Activated CD4-positive, alpha-beta memory T cell treated with anti-CD3 and anti-CD28 coated beads, Interleukin-2, amount 10 ng/mL, durations not matched to agents 7 days and 5 days (primary cell): Measurements from ENCODE around the gene IL22RA1. TPM values are rescaled to one million over a fixed set of nuclear protein-coding genes. Genes with fewer than 3 reads are reported as not detected.

Experiments
- CTCF ChIA-PET: fragments of 350-600 bp; sonication (Branson Sonifier 250); formaldehyde crosslinking; loops from one replicate; lab custom pipeline; 2021; ENCODE audit warnings: antibody characterized with exemption, inconsistent platforms; lab: Charles Lee
- POLR2A ChIA-PET: fragments of 350-600 bp; sonication (Branson Sonifier 250); formaldehyde crosslinking; loops from one replicate; lab custom pipeline; 2021; ENCODE audit warnings: antibody characterized with exemption; lab: Charles Lee
- DNase-seq: peaks from one replicate; pipeline ENCODE4 v3.0.0-alpha.2; 2020
- H3K27ac Mint-ChIP-seq: one replicate; pipeline ENCODE4 v1.8.0; 2021; ENCODE audit warnings: mild to moderate bottlenecking, mixed read lengths
- H3K27me3 Mint-ChIP-seq: one replicate; pipeline ENCODE4 v1.8.0; 2021; ENCODE audit warnings: mixed read lengths
- H3K36me3 Mint-ChIP-seq: one replicate; pipeline ENCODE4 v1.8.0; 2021; ENCODE audit warnings: low read depth, mixed read lengths
- H3K4me1 Mint-ChIP-seq: one replicate; pipeline ENCODE4 v1.8.0; 2021; ENCODE audit warnings: mixed read lengths
- H3K4me3 Mint-ChIP-seq: one replicate; pipeline ENCODE4 v1.8.0; 2021; ENCODE audit warnings: mild to moderate bottlenecking, mixed read lengths
- H3K9me3 Mint-ChIP-seq: one replicate; pipeline ENCODE4 v1.8.0; 2021; ENCODE audit warnings: mixed read lengths
- total RNA-seq, 2 experiments: library from RNA; stranded (reverse); gene quantifications; one replicate each; pipeline ENCODE4 v1.2.3, GENCODE V29; 2021

Gene IL22RA1
- total RNA-seq, 2 experiments from 2014 or later = not detected

DNA sequence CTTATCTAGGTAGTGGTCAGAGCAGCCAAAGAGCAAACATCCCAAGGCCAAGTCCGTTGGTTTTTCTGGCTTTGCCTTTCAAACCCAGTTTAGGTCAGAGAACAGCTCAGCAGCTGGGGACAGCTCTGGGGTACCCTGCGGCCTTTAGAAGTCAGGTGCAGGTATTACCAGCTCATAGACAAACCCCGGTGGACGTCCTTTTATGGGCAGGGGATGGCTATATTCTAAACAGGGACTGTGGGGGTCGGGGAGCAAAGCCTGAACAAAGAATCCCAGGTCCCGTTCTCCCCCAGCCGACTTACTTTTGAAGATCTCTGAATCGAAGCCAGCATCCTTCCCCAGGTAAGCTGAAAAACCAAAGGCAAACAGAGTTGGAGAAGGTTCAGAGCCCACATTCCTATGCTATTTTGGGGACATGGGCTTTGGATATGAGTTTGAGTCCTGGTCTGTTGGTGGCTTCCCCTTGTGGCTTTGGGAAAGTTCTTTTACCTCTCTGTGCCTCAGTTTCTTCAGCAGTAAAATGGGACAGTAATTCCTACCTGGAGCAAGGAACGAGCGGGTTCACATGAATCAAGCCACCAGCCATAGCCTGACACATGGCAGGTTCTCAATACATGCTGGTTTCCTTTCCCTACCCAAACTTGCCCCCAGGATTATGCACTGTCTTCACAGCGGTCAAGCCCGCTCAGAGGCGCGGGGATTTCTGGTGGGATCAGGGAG, 47.6 kb downstream of the IL22RA1 start:
- Mint-ChIP-seq H3K36me3 (no peaks in the 10 kb centered on the region), H3K9me3 (no peaks in the 10 kb centered on the region), H3K4me1 (no peaks in the 10 kb centered on the region), H3K27ac (no peak overlapping the region), H3K4me3 (no peak overlapping the region), H3K27me3 (no peaks in the 10 kb centered on the region)
- no peak for DNase-seq
- ChIA-PET POLR2A (no interaction called here), CTCF (no interaction called here)

DNA sequence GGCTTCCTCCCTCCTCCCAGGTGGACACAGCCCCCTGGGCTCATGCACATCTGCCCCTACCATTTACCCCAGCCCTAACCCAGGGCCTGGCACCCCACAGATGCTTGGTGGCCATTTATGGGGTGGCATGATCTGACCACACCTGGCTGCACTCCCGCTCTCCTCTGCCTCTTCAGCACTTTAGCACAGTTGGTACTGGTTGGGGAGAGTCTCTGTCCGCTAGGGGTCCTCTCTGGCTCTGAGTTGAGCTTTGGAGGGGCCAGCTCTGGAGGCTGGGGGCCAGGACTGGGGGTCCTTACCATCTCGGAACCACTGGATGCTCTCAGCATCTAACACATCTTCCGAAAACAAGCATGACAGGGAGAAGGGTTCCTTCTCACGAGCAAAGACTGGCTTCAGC, 48.4 kb downstream of the IL22RA1 start:
- no peak overlapping the region for H3K27ac Mint-ChIP-seq
- no peaks in the 10 kb centered on the region for H3K9me3 Mint-ChIP-seq
- DNase-seq = no peak
- H3K36me3 Mint-ChIP-seq = no peaks in the 10 kb centered on the region
- no peaks in the 10 kb centered on the region for H3K4me1 Mint-ChIP-seq
- CTCF ChIA-PET = no interaction called here
- no peak overlapping the region for H3K4me3 Mint-ChIP-seq
- no peaks in the 10 kb centered on the region for H3K27me3 Mint-ChIP-seq
- POLR2A ChIA-PET = no interaction called here

DNA sequence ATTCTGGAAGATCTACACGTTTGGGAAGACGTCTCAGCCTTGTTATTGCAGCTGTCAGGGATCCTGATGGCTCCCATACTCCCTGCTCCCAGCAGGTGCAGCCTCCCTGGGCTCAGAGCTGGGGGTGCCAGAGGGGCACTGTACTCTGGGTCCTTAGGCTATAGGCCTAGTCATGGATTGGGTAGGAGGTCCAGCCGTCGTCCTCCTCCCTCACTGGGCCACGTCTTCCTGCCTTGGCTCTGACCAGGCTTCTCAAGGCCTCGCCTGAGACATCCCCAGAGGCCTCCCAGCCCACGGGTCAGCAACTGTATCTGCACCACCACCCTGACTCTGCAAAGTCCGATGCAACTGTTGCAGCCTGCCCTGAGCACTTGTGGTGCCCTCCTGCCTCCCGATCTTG, 49.2 kb downstream of the IL22RA1 start:
- Mint-ChIP-seq H3K27ac (no peak overlapping the region), H3K9me3 (no peaks in the 10 kb centered on the region), H3K4me3 (no peak overlapping the region), H3K4me1 (no peaks in the 10 kb centered on the region), H3K27me3 (no peaks in the 10 kb centered on the region), H3K36me3 (no peaks in the 10 kb centered on the region)
- ChIA-PET POLR2A (no interaction called here), CTCF (no interaction called here)
- no peak for DNase-seq

DNA sequence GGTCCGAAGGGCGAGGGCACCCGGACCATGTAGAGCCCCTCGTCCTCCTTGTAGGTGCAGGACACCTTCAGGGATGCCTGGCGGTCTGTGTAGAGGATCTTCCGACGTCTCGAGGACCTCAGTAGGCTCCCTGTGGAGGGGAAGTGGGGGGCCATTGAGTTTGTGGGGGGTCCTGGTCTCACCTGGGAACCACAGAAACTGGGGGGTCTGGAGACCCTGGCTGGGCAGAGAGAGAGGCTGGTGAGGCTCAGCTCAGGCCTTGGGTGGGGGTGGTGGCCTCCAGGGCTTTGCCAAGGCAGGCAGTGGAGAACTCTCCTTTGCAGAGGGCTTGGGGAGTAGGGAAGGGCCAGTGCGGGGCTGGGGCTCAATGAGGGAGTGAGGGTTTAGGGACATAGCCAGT, 50.0 kb downstream of the IL22RA1 start:
- Mint-ChIP-seq H3K36me3 (no peaks in the 10 kb centered on the region), H3K4me1 (no peaks in the 10 kb centered on the region), H3K4me3 (no peak overlapping the region), H3K27ac (no peak overlapping the region), H3K9me3 (no peaks in the 10 kb centered on the region), H3K27me3 (no peaks in the 10 kb centered on the region)
- no peak for DNase-seq
- ChIA-PET CTCF (no interaction called here), POLR2A (no interaction called here)

DNA sequence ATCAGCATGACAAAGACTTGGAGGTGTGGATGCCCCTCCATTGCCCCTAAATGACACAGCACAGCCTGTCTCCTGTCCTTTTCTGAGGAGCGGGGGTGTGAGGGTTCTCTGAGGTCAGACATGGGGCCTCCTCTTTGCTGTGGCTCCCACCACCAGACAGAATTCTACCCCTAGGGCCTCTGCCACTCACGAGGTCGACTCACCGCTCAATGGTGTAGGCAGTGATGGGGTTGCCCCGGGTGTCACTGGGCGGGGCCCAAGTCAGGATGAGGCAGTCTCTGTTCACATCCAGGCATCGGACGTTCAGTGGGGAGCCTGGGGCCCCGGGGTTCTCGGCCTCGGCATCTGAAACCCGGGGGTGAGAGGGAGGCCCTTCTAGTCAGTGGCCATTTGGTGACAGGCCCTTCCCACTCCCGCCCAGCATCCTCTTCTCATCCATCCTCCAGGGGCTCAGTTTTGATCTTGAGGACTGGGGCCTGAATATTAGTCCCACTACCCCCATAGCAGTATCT, 50.9 kb downstream of the IL22RA1 start:
- no peak overlapping the region for H3K27ac Mint-ChIP-seq
- POLR2A ChIA-PET = no interaction called here
- no peak for DNase-seq
- H3K4me3 Mint-ChIP-seq = no peak overlapping the region
- H3K36me3 Mint-ChIP-seq = no peaks in the 10 kb centered on the region
- H3K4me1 Mint-ChIP-seq = no peaks in the 10 kb centered on the region
- peaks cover under 1% of the 10 kb centered on the region for H3K27me3 Mint-ChIP-seq
- H3K9me3 Mint-ChIP-seq = no peaks in the 10 kb centered on the region
- CTCF ChIA-PET = interaction anchor here (1.2 kb wide), 1 partner anchor 21 kb away, joined by 3 read pairs; no protein-coding TSS in a partner anchor

DNA sequence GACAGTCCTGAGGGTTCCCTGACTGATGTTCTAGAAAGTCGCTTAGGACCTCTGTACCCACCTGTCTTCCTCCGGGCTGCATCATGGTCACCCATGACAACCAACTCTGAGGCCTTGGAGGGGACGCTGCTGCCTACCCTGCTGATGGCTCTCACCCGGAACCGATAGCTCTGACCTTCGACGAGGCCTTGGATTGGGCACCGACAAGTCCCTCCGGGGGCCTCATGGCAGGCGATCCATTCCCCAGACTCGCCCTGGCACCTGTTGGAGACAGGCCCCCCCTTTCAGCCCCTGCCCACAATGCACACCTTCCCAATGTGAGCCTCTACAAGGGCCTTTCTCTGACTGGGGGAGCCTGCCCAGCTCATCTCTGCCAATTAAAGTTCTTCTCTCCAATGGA, 52.2 kb downstream of the IL22RA1 start:
- CTCF ChIA-PET = interaction anchor here (1.2 kb wide), 1 partner anchor 20 kb away, joined by 3 read pairs; no protein-coding TSS in a partner anchor
- Mint-ChIP-seq H3K36me3 (no peaks in the 10 kb centered on the region), H3K4me1 (no peaks in the 10 kb centered on the region), H3K9me3 (no peaks in the 10 kb centered on the region), H3K4me3 (no peak overlapping the region), H3K27ac (no peak overlapping the region), H3K27me3 (peaks cover 3% of the 10 kb centered on the region)
- DNase-seq = no peak
- POLR2A ChIA-PET = no interaction called here

DNA sequence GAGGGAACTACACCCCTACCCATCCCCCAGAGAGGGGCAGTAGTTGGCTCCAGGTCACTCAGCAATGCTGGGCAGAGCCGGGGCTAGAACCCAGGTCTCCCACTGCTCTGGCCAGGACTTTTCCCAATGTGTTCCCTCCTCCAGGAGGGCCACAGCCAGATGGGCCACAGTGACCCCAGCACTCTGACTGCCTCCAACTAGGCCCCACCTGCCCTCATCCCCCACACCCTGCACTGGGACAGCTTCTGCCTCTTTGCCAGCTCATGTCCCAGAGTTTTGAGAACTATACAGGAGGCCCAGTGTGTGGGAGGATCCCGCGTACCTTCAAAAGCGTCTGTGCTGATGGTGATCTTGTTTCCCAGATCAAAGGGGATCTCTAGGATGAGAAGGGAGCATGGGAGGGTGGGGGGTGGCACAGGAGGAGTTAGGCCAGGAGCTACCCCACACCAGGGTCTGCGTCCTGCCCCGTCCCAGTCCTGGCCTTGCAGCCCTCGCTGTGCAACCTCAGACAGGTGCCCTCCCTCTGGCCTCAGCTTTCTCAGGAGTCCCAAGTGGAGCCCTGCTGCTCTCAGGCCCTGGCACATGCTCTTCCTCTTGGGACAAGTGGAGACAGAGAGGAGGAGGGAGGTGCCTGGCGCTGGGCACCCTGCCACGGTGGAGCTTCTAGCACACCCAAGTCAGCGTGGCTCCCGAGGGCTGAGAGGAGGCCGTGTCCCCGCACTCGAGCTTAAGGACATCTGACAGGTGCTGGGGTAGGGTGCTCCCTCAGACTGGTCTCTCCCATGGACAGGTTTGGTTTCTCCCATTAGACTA, 53.0 kb downstream of the IL22RA1 start:
- Mint-ChIP-seq H3K9me3 (no peaks in the 10 kb centered on the region), H3K36me3 (no peaks in the 10 kb centered on the region), H3K4me1 (no peaks in the 10 kb centered on the region), H3K4me3 (no peak overlapping the region), H3K27ac (no peak overlapping the region), H3K27me3 (peaks cover 7% of the 10 kb centered on the region)
- POLR2A ChIA-PET = no interaction called here
- DNase-seq = no peak
- CTCF ChIA-PET = no interaction called here

DNA sequence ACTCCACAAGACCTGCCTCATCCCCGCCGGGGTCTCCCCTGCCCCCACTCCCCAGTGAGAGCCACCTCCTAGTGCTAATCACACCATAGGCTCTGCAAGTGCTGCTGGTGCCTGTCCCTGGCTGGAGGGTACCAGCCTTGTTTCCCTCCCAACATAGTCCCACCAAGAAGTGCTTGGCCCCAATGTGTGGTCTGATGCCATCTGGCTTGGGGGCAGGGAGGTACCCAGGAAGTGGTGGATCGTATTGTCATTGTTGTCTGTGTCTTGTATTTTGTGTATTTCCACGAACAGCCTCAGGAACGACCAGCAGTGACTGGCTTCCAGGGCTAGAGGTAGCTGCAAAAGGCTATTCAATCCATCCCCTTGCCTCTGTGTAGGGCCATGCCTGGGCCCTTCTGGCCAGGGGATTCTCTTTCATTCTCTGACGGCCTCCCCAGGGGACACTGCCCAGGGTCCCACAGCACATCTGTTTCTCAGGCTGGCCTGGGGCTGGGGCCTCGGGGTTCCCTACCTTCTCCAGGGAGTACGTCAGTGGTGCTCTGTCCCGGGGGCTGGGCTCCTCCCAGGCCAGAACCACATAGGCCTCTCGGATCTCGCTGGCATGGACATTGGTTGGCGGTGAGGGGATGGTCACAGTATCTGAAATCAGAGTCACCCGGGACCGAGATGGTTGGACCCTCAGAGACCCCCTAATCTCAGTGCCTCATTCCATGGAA, 53.8 kb downstream of the IL22RA1 start:
- H3K4me1 Mint-ChIP-seq = no peaks in the 10 kb centered on the region
- H3K9me3 Mint-ChIP-seq = no peaks in the 10 kb centered on the region
- POLR2A ChIA-PET = no interaction called here

DNA sequence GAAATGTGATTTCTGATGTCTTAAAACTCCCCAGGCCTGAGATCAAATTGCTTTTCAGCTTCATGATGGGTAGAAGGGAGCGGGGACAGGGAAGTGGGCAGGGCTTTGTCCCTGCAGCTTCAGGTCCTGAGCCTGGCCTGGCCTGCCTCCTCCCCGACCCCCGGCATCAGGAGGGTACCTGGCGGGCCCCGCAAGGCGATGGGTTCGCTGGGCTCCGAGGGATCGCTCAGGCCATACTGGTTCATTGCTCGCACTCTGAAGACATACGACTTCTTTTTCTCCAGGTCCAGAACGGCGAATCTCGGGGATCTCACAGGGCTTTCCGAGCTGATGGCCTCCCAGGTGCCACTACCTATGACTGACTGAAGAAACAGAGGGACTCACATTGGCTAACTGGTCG, 56.5 kb downstream of the IL22RA1 start:
- Mint-ChIP-seq H3K36me3 (no peaks in the 10 kb centered on the region), H3K27ac (no peak overlapping the region), H3K4me3 (no peak overlapping the region), H3K4me1 (no peaks in the 10 kb centered on the region), H3K9me3 (no peaks in the 10 kb centered on the region), H3K27me3 (peaks cover 14% of the 10 kb centered on the region)
- DNase-seq = no peak
- ChIA-PET CTCF (no interaction called here), POLR2A (no interaction called here)

More for the DNA sequence above, 53.8 kb downstream of the IL22RA1 start:
- no peaks in the 10 kb centered on the region for H3K36me3 Mint-ChIP-seq
- no peak overlapping the region for H3K4me3 Mint-ChIP-seq
- H3K27me3 Mint-ChIP-seq = peaks cover 12% of the 10 kb centered on the region
- no peak for DNase-seq
- H3K27ac Mint-ChIP-seq = no peak overlapping the region
- CTCF ChIA-PET = no interaction called here

DNA sequence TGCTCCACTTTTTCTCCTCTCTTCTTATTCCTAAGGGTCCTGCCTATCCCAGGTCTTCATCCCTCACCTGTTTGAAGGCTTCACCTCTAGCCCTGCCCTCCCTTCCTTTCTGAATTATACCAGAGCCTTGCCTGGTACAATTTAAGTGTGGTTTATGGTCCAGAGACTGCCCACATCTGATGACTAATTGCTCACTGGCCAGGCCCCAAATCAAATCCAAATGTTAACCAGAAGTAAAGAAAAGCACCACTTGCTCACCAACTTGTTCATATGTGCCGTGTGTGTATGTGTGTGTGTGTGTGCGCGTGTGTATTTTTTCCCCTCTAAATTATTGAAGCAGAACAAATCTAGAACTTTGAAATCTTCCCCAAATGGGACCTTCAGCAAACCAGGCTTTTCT, 57.4 kb downstream of the IL22RA1 start:
- Mint-ChIP-seq H3K4me3 (no peak overlapping the region), H3K9me3 (no peaks in the 10 kb centered on the region), H3K27ac (no peak overlapping the region), H3K27me3 (peaks cover 14% of the 10 kb centered on the region), H3K36me3 (no peaks in the 10 kb centered on the region), H3K4me1 (no peaks in the 10 kb centered on the region)
- DNase-seq = no peak
- ChIA-PET CTCF (no interaction called here), POLR2A (no interaction called here)

DNA sequence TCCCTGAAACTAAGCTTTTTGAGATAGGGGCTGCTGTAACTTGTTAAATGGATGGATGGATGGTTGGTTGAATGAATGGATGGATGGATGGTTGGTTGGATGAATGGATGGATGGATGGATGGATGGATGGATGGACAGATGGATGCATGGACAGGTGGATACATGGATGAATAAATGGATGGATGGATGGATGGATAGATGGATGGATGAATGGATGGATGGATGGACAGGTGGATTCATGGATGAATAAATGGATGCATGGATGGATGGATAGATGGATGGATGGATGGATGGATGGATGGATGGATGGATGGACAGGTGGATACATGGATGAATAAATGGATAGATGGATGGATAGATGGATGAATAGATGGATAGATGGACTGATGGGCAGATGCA, 57.9 kb downstream of the IL22RA1 start:
- Mint-ChIP-seq H3K4me3 (no peak overlapping the region), H3K9me3 (no peaks in the 10 kb centered on the region), H3K4me1 (no peaks in the 10 kb centered on the region), H3K36me3 (no peaks in the 10 kb centered on the region), H3K27me3 (peaks cover 14% of the 10 kb centered on the region), H3K27ac (no peak overlapping the region)
- DNase-seq = no peak
- CTCF ChIA-PET = interaction anchor here (1.0 kb wide), 1 partner anchor 14 kb away, joined by 3 read pairs; no protein-coding TSS in a partner anchor
- POLR2A ChIA-PET = no interaction called here

DNA sequence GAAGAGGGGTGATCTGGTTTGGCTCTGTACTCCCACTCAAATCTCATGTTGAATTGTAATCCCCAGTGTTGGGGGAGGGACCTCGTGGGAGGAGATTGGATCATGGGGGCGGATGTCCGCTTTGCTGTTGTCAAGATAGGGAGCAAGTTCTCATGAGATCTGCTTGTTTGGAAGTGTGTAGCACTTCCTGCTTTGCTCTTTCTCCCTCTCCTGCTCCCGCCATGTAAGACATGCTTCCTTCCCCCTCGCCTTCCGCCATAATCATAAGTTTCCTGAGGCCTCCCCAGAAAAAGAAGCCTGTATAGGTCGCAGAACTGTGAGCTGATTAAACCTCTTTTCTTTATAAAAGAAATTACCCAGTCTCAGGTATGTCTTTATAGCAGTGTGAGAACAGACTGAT, 58.9 kb downstream of the IL22RA1 start:
- no peaks in the 10 kb centered on the region for H3K9me3 Mint-ChIP-seq
- ChIA-PET CTCF (interaction anchor here (1.0 kb wide), 1 partner anchor 13 kb away, joined by 3 read pairs; no protein-coding TSS in a partner anchor), POLR2A (no interaction called here)
- DNase-seq = no peak
- peaks cover 17% of the 10 kb centered on the region for H3K27me3 Mint-ChIP-seq
- H3K4me1 Mint-ChIP-seq = no peaks in the 10 kb centered on the region
- no peak overlapping the region for H3K4me3 Mint-ChIP-seq
- no peaks in the 10 kb centered on the region for H3K36me3 Mint-ChIP-seq
- no peak overlapping the region for H3K27ac Mint-ChIP-seq

DNA sequence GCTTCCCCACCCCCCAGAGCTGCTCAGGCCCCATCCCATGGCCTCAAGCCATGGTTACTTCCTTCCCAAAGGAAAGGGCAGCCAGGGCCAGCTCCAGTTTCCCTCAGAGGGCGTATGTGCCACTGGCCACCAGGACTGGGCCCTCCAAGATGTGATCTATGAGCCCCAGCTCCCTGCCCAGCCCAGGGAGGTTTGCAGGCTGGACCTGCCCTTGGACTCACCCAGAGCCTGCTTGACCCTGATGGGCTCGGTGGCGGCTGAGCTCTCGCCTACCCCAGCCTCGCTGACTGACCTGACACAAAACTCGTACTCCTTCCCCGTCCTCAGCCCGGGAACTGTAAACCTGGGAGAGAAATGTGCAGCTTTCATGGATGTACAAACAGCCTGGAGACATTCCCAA, 60.6 kb downstream of the IL22RA1 start:
- Mint-ChIP-seq H3K27ac (no peak overlapping the region), H3K27me3 (peaks cover 17% of the 10 kb centered on the region), H3K36me3 (no peaks in the 10 kb centered on the region), H3K4me1 (no peaks in the 10 kb centered on the region), H3K4me3 (no peak overlapping the region), H3K9me3 (no peaks in the 10 kb centered on the region)
- POLR2A ChIA-PET = no interaction called here
- CTCF ChIA-PET = interaction anchor here (0.6 kb wide), 1 partner anchor 41 kb away, joined by 3 read pairs; no protein-coding TSS in a partner anchor
- DNase-seq = no peak
